Type B pancreatic cell (in vitro differentiated cells): Measurements from ENCODE around the gene RIT2. TPM values are rescaled to one million over a fixed set of nuclear protein-coding genes. Genes with fewer than 3 reads are reported as not detected.

ENCODE experiments used
- DNase-seq: peaks from one replicate; pipeline ENCODE4 v3.0.0; 2021; ENCODE audit warnings: mixed read lengths; ENCODE audit not compliant: unreplicated experiment; ENCODE audit errors: extremely low spot score
- H3K27ac Mint-ChIP-seq: 2 replicates; pipeline ENCODE4 v1.8.0; 2021; ENCODE audit warnings: mild to moderate bottlenecking, mixed read lengths
- H3K27me3 Mint-ChIP-seq: 2 replicates; pipeline ENCODE4 v1.8.0; 2021; ENCODE audit warnings: mixed read lengths
- H3K36me3 Mint-ChIP-seq: 2 replicates; pipeline ENCODE4 v1.8.0; 2021; ENCODE audit warnings: mixed read lengths
- H3K4me1 Mint-ChIP-seq: one replicate; pipeline ENCODE4 v1.8.0; 2021; ENCODE audit warnings: mixed read lengths; ENCODE audit not compliant: unreplicated experiment
- H3K4me3 Mint-ChIP-seq: 2 replicates; pipeline ENCODE4 v1.8.0; 2021; ENCODE audit warnings: mild to moderate bottlenecking, mixed read lengths
- H3K9me3 Mint-ChIP-seq: 2 replicates; pipeline ENCODE4 v1.8.0; 2021; ENCODE audit warnings: mixed read lengths
- total RNA-seq: library from RNA; stranded (reverse); gene quantifications from 2 replicates; pipeline ENCODE4 v1.2.1, GENCODE V29; 2021; ENCODE audit warnings: low replicate concordance
- TF ChIP-seq, protein P1 (sequence below): fragments of 200-600 bp; sonication (generic); conservative IDR thresholded peaks from 2 replicates; pipeline ENCODE4 v1.5.0; 2021; ENCODE audit warnings: antibody characterized with exemption, mild to moderate bottlenecking

RIT2 gene
- total RNA-seq, 1 donor from 2014 or later: not detected

DNA sequence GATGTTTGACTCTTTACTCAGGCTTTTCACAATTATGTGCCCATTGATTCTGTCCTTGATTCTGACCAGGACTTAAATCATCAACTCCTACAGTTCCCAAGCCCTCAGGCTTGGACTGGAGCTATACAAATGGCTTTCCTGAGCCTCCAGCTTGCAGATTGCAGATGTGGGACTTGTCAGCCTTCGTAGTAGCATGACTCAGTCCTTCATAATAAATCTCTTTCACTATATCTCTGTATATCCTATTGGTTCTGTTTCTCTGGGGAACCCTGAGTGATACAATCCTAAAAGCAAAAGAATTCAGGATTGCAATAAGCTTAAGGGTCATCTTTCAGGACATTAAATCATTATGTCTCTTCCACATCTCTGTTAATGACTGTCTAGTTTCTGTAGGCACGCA is 356.6 kb downstream of the RIT2 start:
- no peak overlapping the region for H3K27ac Mint-ChIP-seq

DNA sequence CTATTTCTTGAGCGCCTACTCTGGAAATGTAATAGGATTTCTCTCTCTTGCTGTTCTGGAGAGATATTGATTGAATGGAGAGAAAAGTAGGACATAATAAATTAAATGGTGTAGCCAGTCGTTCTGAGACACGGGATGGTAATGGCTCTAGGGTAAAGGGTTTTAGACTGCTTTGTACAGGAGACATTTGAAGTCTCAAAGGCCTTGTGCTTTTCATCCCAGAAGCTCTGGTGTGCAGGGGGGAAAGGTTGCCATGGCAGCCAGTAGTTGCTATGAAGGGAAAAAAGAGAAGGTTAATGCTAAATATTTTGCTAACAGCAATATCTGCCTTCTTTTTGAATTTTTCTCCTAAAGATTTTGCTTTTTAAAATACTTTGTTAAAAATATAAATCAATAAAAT is 359.3 kb downstream of the RIT2 start:
- Mint-ChIP-seq H3K27me3 (no peaks in the 10 kb centered on the region), H3K4me3 (no peak overlapping the region), H3K36me3 (no peaks in the 10 kb centered on the region), H3K9me3 (no peaks in the 10 kb centered on the region), H3K27ac (no peak overlapping the region), H3K4me1 (peaks cover 5% of the 10 kb centered on the region)
- TF ChIP-seq, protein P1, sequence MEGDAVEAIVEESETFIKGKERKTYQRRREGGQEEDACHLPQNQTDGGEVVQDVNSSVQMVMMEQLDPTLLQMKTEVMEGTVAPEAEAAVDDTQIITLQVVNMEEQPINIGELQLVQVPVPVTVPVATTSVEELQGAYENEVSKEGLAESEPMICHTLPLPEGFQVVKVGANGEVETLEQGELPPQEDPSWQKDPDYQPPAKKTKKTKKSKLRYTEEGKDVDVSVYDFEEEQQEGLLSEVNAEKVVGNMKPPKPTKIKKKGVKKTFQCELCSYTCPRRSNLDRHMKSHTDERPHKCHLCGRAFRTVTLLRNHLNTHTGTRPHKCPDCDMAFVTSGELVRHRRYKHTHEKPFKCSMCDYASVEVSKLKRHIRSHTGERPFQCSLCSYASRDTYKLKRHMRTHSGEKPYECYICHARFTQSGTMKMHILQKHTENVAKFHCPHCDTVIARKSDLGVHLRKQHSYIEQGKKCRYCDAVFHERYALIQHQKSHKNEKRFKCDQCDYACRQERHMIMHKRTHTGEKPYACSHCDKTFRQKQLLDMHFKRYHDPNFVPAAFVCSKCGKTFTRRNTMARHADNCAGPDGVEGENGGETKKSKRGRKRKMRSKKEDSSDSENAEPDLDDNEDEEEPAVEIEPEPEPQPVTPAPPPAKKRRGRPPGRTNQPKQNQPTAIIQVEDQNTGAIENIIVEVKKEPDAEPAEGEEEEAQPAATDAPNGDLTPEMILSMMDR: no peak
- DNase-seq: no peak

More for the DNA sequence above, 356.6 kb downstream of the RIT2 start:
- H3K4me1 Mint-ChIP-seq: peaks cover 5% of the 10 kb centered on the region
- no peaks in the 10 kb centered on the region for H3K27me3 Mint-ChIP-seq
- TF ChIP-seq, protein P1: no peak
- no peaks in the 10 kb centered on the region for H3K9me3 Mint-ChIP-seq
- no peaks in the 10 kb centered on the region for H3K36me3 Mint-ChIP-seq
- H3K4me3 Mint-ChIP-seq: no peak overlapping the region
- DNase-seq: no peak

DNA sequence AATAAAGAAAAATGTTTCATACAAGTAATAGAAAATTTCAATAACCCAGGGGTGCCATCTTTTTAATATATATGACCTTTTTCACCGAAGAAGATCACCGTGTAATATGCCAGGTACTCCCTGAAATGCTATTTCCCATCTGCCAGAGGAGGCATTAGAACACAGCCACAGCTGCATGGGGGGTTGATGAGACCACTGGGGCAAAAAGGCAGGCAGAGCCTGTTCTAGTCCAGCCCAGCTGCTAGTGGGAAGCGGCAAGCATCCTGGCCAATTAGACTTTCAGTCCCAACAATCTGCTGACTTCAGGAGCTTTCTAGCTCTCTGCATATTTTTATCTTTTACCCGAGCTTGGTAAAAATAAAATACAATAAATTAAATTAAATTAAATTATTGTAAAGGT is 362.6 kb downstream of the RIT2 start:
- H3K36me3 Mint-ChIP-seq: peaks cover 4% of the 10 kb centered on the region
- H3K27me3 Mint-ChIP-seq: no peaks in the 10 kb centered on the region
- peaks cover 5% of the 10 kb centered on the region for H3K4me1 Mint-ChIP-seq
- no peak overlapping the region for H3K4me3 Mint-ChIP-seq
- DNase-seq: no peak
- TF ChIP-seq, protein P1: no peak
- peaks cover 7% of the 10 kb centered on the region for H3K9me3 Mint-ChIP-seq
- no peak overlapping the region for H3K27ac Mint-ChIP-seq

DNA sequence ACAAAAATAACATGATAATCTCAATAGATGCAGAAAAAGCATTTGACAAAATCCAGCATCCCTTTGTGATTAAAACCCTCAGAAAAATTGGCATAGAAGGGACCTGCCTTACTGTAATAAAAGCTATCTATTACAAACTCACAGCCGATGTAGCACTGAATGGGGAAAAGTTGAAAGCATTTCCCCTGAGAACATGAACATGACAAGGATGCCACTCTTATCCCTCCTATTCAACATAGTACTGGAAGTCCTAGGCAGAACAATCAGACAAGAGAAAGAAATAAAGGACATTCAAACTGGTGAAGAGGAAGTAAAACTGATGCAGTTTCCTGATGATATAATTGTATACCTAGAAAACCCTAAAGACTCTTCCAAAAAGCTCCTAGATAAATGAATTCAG is 368.7 kb downstream of the RIT2 start:
- peaks cover 4% of the 10 kb centered on the region for H3K36me3 Mint-ChIP-seq
- TF ChIP-seq, protein P1: no peak
- H3K9me3 Mint-ChIP-seq: peaks cover 13% of the 10 kb centered on the region
- peaks cover 5% of the 10 kb centered on the region for H3K4me1 Mint-ChIP-seq
- no peak overlapping the region for H3K4me3 Mint-ChIP-seq
- no peak for DNase-seq
- no peaks in the 10 kb centered on the region for H3K27me3 Mint-ChIP-seq
- no peak overlapping the region for H3K27ac Mint-ChIP-seq

DNA sequence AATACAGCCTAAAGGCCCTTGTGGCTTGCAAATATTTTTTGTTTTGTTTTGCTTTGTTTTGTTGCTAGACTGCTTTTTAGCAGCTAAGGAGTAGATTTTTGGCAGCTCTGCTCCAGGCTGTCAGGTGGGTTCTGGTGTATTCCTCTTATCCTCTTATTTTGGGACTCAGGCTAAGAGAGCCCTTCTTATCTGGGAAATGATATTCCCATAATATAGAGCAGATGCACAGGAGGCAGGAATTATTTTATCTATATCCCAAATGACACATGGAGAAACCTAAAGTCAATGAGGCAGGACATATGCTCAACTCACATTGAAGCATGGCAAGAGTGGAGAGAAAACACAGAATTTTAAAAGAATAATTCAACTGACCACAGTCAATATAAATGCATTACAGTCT is 369.6 kb downstream of the RIT2 start:
- H3K36me3 Mint-ChIP-seq: peaks cover 4% of the 10 kb centered on the region
- H3K4me3 Mint-ChIP-seq: no peak overlapping the region
- no peaks in the 10 kb centered on the region for H3K27me3 Mint-ChIP-seq
- H3K27ac Mint-ChIP-seq: no peak overlapping the region
- peaks cover 5% of the 10 kb centered on the region for H3K4me1 Mint-ChIP-seq
- TF ChIP-seq, protein P1: no peak
- H3K9me3 Mint-ChIP-seq: peaks cover 13% of the 10 kb centered on the region
- DNase-seq: no peak

DNA sequence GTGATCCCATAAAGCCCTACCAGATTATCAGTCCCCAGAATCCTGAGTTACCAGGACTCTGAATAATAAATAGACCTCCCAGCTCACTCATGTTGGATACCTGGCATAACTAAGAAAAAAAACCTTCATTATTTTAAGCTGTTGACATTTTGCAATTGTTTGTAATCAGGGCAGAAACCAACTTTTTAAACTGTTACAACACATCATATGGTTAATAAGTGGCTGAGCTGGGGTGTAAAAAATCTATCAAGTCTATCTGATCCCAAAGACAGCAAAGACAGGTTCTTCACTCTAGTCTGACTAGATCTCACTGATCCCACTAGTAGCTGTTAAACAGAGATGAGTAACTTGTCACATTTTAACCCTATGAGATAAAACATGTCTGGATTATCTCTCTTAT is 370.3 kb downstream of the RIT2 start:
- no peak overlapping the region for H3K27ac Mint-ChIP-seq
- peaks cover 5% of the 10 kb centered on the region for H3K4me1 Mint-ChIP-seq
- no peak overlapping the region for H3K4me3 Mint-ChIP-seq
- no peak for DNase-seq
- H3K36me3 Mint-ChIP-seq: peaks cover 4% of the 10 kb centered on the region
- H3K9me3 Mint-ChIP-seq: peaks cover 13% of the 10 kb centered on the region
- H3K27me3 Mint-ChIP-seq: no peaks in the 10 kb centered on the region
- TF ChIP-seq, protein P1: no peak
